Sigmoid colon (tissue), 7 donors: ENCODE results near the gene APOL2. TPM values are rescaled to one million over a fixed set of nuclear protein-coding genes. Genes with fewer than 3 reads are reported as not detected.

Experiments used
- DNase-seq: peaks from one replicate; pipeline ENCODE4 v3.0.0-alpha.2; 2019
- H3K27ac ChIP-seq, 4 donors: fragments of 200-600 bp; sonication (generic); one replicate each; pipeline ENCODE4 v1.5.1; 2016 to 2019; ENCODE audit warnings: mild to moderate bottlenecking in 1 of 4
- H3K27me3 ChIP-seq, 3 donors: fragments of 200-600 bp; sonication (generic); one replicate each; pipeline ENCODE4 v1.5.1; 2019; ENCODE audit warnings: mild to moderate bottlenecking in 1 of 3
- H3K36me3 ChIP-seq, 4 donors: fragments of 200-600 bp; sonication (generic); one replicate each; pipeline ENCODE4 v1.5.1; 2016 to 2019
- H3K4me1 ChIP-seq, 4 donors: fragments of 200-600 bp; sonication (generic); one replicate each; pipeline ENCODE4 v1.5.1; 2017 to 2019
- H3K4me3 ChIP-seq, 4 donors: fragments of 200-600 bp; sonication (generic); one replicate each; pipeline ENCODE4 v1.5.1; 2017 to 2019; ENCODE audit warnings: mild to moderate bottlenecking in 2 of 4, moderate library complexity in 1 of 4
- H3K9me3 ChIP-seq, 4 donors: fragments of 200-600 bp in 3 of 4; sonication (generic) in 3 of 4; one replicate each; pipeline versions ENCODE4 v1.5.1 to v1.6.1; 2013 to 2019
- EP300 ChIP-seq, 4 donors: sonication (generic); formaldehyde crosslinking; IDR thresholded peaks; one replicate each; pipeline ENCODE4 v1.6.1; 2017; ENCODE audit warnings: antibody characterized with exemption in 4 of 4
- POLR2A ChIP-seq, 2 donors: fragments of 450-650 bp; IDR thresholded peaks; one replicate each; pipeline ENCODE4 v1.6.1; 2016; ENCODE audit warnings: antibody characterized with exemption in 2 of 2, mild to moderate bottlenecking in 2 of 2, moderate library complexity in 2 of 2
- POLR2AphosphoS5 ChIP-seq, 4 donors: sonication (generic); formaldehyde crosslinking; IDR thresholded peaks; one replicate each; pipeline ENCODE4 v1.6.1; 2017; ENCODE audit warnings: antibody characterized with exemption in 4 of 4
- WGBS, 2 donors: extraction: QIAGEN DNeasy Blood & Tissue Kit; methylation state at CpG; one replicate each; pipeline ENCODE4 v1.1.7; 2013; 5-methylcytosine and 5-hydroxymethylcytosine counted together
- intact Hi-C: fragments of 100-400 bp; cut with DNase I; formaldehyde crosslinking; loops from one replicate; pipeline ENCODE4 v1.15.1; 2023
- polyA plus RNA-seq, 3 donors: library from polyadenylated mRNA; stranded (reverse); fragments of 200-250 nt; gene quantifications; one replicate each; pipeline ENCODE4 v1.2.3, GENCODE V29; 2013
- total RNA-seq, 4 donors: library from RNA; depleted of rRNA; stranded (reverse); fragments of >200 nt; gene quantifications; one replicate each; pipeline ENCODE4 v1.1.0, GENCODE V29; 2016
- TF ChIP-seq, protein P1 (sequence below), 4 experiments: fragments of 450-650 bp in 3 of 4; fragments of 200-600 bp in 1 of 4; IDR thresholded peaks; one replicate each; pipeline ENCODE4 v1.5.1; 2016 to 2019; ENCODE audit warnings: antibody characterized with exemption in 4 of 4, mild to moderate bottlenecking in 3 of 4, moderate library complexity in 2 of 4
- donor health status: healthy with polysubstance abuse.
- donor health status: Bipolar disorder and iron deficiency.
- donor health status: healthy.

Gene APOL2
- total and polyA plus RNA-seq, 7 donors: 18.6 to 59.5 (median 29.1) TPM

DNA sequence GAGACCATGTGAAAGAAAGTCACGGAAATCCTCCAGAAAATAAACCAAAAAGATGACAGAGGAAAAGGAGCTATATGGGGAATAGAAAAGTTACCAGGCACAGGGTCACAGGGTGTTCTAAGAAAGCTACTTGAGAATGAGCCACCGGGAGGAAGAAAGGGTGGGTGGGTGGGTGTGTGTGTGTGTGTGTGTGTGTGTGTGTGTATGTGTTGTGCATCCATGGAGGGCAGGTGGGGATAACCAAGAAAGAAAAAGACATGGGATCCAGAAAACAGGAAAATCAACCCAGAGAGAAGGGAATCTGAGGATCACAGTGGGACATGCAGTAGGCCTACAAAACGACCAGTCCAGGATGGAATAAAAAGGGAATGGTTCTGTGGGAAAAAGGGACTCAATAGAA lies 3.7 kb downstream of the APOL2 start:
- H3K4me1 ChIP-seq: peaks cover 0 to 52% (median 44%) of the 10 kb centered on the region in 4 donors
- H3K4me3 ChIP-seq: no peak overlapping the region
- H3K27ac ChIP-seq: no peak overlapping the region
- H3K9me3 ChIP-seq: no peaks in the 10 kb centered on the region
- no peaks in the 10 kb centered on the region for H3K27me3 ChIP-seq
- intact Hi-C loops: loop anchor here (5.0 kb wide), 1 partner anchor 38 kb away; no protein-coding TSS in a partner anchor
- 87 to 90% methylated on average over 3 of the region's 3 CpGs for WGBS, 2 donors
- no peak for DNase-seq
- H3K36me3 ChIP-seq: peaks cover 0 to 37% (median 22%) of the 10 kb centered on the region in 4 donors
- TF ChIP-seq, protein P1, sequence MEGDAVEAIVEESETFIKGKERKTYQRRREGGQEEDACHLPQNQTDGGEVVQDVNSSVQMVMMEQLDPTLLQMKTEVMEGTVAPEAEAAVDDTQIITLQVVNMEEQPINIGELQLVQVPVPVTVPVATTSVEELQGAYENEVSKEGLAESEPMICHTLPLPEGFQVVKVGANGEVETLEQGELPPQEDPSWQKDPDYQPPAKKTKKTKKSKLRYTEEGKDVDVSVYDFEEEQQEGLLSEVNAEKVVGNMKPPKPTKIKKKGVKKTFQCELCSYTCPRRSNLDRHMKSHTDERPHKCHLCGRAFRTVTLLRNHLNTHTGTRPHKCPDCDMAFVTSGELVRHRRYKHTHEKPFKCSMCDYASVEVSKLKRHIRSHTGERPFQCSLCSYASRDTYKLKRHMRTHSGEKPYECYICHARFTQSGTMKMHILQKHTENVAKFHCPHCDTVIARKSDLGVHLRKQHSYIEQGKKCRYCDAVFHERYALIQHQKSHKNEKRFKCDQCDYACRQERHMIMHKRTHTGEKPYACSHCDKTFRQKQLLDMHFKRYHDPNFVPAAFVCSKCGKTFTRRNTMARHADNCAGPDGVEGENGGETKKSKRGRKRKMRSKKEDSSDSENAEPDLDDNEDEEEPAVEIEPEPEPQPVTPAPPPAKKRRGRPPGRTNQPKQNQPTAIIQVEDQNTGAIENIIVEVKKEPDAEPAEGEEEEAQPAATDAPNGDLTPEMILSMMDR (IDR thresholded peaks at IDR 0.05): no peak
- TF ChIP-seq POLR2AphosphoS5 (IDR thresholded peaks at IDR 0.05) (no peak), POLR2A (IDR thresholded peaks at IDR 0.05) (no peak), EP300 (IDR thresholded peaks at IDR 0.05) (no peak)

DNA sequence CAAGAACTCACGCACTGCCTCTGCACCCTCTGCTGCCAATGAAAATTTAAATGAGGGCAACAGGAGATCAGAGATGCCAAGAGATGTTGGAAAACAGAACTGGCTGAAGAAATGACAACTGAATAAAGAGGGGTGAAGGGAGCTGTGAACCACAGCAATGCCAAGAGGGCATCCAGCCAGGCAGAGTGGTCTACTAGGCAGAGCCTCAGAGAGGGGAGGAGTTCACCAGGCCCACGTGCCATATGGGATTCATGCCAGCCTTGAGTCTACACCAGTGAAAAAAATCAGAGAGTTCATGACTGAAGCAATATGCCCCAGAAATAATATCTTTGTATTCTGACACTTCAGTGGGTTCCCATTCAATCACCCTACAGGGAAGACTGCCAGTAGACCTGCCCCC lies 4.4 kb downstream of the APOL2 start:
- H3K36me3 ChIP-seq: peaks cover 3 to 42% (median 27%) of the 10 kb centered on the region in 4 donors
- intact Hi-C loops: loop anchor here (5.0 kb wide), 1 partner anchor 38 kb away; no protein-coding TSS in a partner anchor
- TF ChIP-seq, protein P1 (IDR thresholded peaks at IDR 0.05): no peak
- TF ChIP-seq EP300 (IDR thresholded peaks at IDR 0.05): no peak
- no peak for TF ChIP-seq POLR2AphosphoS5 (IDR thresholded peaks at IDR 0.05)
- TF ChIP-seq POLR2A (IDR thresholded peaks at IDR 0.05): no peak
- H3K4me3 ChIP-seq: no peak overlapping the region
- no peaks in the 10 kb centered on the region for H3K27me3 ChIP-seq
- WGBS, 2 donors: 76 to 79% methylated on average over 2 of the region's 2 CpGs
- peaks cover 0 to 49% (median 43%) of the 10 kb centered on the region in 4 donors for H3K4me1 ChIP-seq
- H3K27ac ChIP-seq: no peak overlapping the region
- DNase-seq: no peak
- no peaks in the 10 kb centered on the region for H3K9me3 ChIP-seq

DNA sequence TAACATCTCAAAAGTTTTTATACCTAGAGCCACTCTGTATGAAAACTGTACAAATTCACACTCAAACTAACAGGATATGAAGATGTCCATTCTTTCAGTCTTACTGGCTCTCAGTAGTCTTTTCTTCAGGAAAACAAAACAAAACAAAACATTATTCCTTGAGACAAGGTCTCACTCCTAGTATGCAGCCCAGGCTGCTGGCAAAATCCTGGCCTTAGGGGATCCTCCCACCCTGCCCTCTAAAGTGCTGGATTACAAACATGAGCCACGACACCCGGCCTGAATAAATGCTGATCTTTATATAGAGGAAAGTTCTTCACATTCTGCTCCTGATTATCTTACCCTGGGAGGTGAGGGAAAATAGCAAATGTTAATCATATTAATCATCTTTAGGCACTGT lies 5.1 kb downstream of the APOL2 start:
- no peak overlapping the region for H3K27ac ChIP-seq
- peaks cover 0 to 44% (median 41%) of the 10 kb centered on the region in 4 donors for H3K4me1 ChIP-seq
- H3K27me3 ChIP-seq: no peaks in the 10 kb centered on the region
- peaks cover 5 to 49% (median 29%) of the 10 kb centered on the region in 4 donors for H3K36me3 ChIP-seq
- DNase-seq: no peak
- intact Hi-C loops: no loop called here
- no peaks in the 10 kb centered on the region for H3K9me3 ChIP-seq
- TF ChIP-seq POLR2AphosphoS5 (IDR thresholded peaks at IDR 0.05) (no peak), EP300 (IDR thresholded peaks at IDR 0.05) (no peak), POLR2A (IDR thresholded peaks at IDR 0.05) (no peak)
- TF ChIP-seq, protein P1 (IDR thresholded peaks at IDR 0.05): no peak
- 56 to 79% methylated on average over 2 of the region's 2 CpGs for WGBS, 2 donors
- no peak overlapping the region for H3K4me3 ChIP-seq

DNA sequence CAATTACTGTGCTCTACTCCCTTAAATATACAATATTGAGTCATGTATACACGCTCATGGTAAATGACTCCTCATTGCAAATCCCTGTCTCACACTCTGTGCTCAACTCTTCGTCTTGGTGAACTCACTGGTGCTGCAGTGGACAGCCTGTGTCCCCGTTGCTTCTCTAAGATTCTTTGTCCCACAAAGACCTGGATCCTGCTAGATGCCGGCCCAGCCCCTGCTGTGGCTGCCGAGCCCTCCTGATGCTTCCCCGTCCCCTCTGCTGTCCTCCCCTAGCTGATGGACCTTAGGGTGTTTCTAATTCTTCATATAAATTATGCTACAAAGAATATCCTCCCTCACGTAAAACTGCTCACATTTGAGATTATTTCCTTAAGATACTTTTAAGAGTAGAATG lies 5.5 kb downstream of the APOL2 start:
- TF ChIP-seq, protein P1 (IDR thresholded peaks at IDR 0.05): no peak
- TF ChIP-seq POLR2AphosphoS5 (IDR thresholded peaks at IDR 0.05): no peak
- no peak for TF ChIP-seq POLR2A (IDR thresholded peaks at IDR 0.05)
- TF ChIP-seq EP300 (IDR thresholded peaks at IDR 0.05): no peak
- peaks cover 0 to 43% (median 40%) of the 10 kb centered on the region in 4 donors for H3K4me1 ChIP-seq
- no peak for DNase-seq
- no peak overlapping the region for H3K4me3 ChIP-seq
- peaks cover 5 to 52% (median 30%) of the 10 kb centered on the region in 4 donors for H3K36me3 ChIP-seq
- H3K27ac ChIP-seq: no peak overlapping the region
- H3K27me3 ChIP-seq: no peaks in the 10 kb centered on the region
- intact Hi-C loops: no loop called here
- no peaks in the 10 kb centered on the region for H3K9me3 ChIP-seq
- 91 to 93% methylated on average over 7 of the region's 7 CpGs for WGBS, 2 donors
